Mucosa of descending colon (tissue), 3 donors: ENCODE results near the gene DMKN. TPM values are rescaled to one million over a fixed set of nuclear protein-coding genes. Genes with fewer than 3 reads are reported as not detected.

Experiments
- total RNA-seq, 3 donors: library from RNA; stranded (reverse); fragmentation: NEBNext Ultra II Directional in 2 of 3; extraction: Animal tissue kit (Norgen Biotek cat#: 25700) in 2 of 3; gene quantifications; one replicate each; pipeline versions ENCODE4 v1.2.1 to v1.2.4, GENCODE V29; 2021 to 2023
- donor health status: DM: no; HTN: no; CAD: no; lungs with moderate emphysema.
- donor health status: DM: no; HTN: no; CAD: no.
- donor health status: DM: no; HTN: yes; CAD: no.

DMKN gene
- total RNA-seq, 3 donors from 2014 or later: 8.2 to 14.3 (median 10.7) TPM

Other genes starting within 250 kb of the DMKN start
- 100 to 1,000 TPM in 2 of 3 donors, 10 to 100 TPM in 1; 94.5 to 131 (median 116) TPM for gene USF2, start 244.7 kb downstream of the DMKN start, total RNA-seq
- not detected for gene HAMP, start 231.1 kb downstream of the DMKN start, total RNA-seq
- gene MAG, start 221.5 kb downstream of the DMKN start, total RNA-seq: under 1 TPM in 1 of 3 donors, not detected in 2; 0.80 TPM
- gene CD22, start 184.5 kb downstream of the DMKN start, total RNA-seq: 1 to 10 TPM; 2.2 to 5.7 (median 4.1) TPM
- gene FFAR1, start 165.7 kb downstream of the DMKN start, total RNA-seq: not detected
- gene FFAR3, start 155.2 kb downstream of the DMKN start, total RNA-seq: 1 to 10 TPM in 1 of 3 donors, not detected in 2; 1.5 TPM
- under 1 TPM in 1 of 3 donors, not detected in 2; 0.32 TPM for gene GPR42, start 142.6 kb downstream of the DMKN start, total RNA-seq
- gene FFAR2, start 65.4 kb downstream of the DMKN start, total RNA-seq: 1 to 10 TPM in 1 of 3 donors, under 1 TPM in 2; 0.32 to 1.4 (median 0.32) TPM
- gene KRTDAP, start 23.2 kb downstream of the DMKN start, total RNA-seq: not detected
- gene SBSN, start 14.7 kb upstream of the DMKN start, total RNA-seq: not detected
- not detected for gene GAPDHS, start 19.8 kb upstream of the DMKN start, total RNA-seq
- gene TMEM147, start 32.0 kb upstream of the DMKN start, total RNA-seq: 10 to 100 TPM; 54.4 to 62.8 (median 58.2) TPM
- not detected for gene ATP4A, start 50.0 kb upstream of the DMKN start, total RNA-seq
- gene PMIS2, start 72.5 kb upstream of the DMKN start, total RNA-seq: not detected
- 10 to 100 TPM in 1 of 3 donors, 1 to 10 TPM in 2; 6.4 to 13.2 (median 9.0) TPM for gene HAUS5, start 99.1 kb upstream of the DMKN start, total RNA-seq
- gene RBM42, start 115.4 kb upstream of the DMKN start, total RNA-seq: 10 to 100 TPM; 67.4 to 73.3 (median 67.6) TPM
- gene ETV2, start 128.1 kb upstream of the DMKN start, total RNA-seq: 1 to 10 TPM in 2 of 3 donors, under 1 TPM in 1; 0.76 to 2.0 (median 1.1) TPM
- gene COX6B1, start 134.7 kb upstream of the DMKN start, total RNA-seq: 100 to 1,000 TPM; 460 to 939 (median 669) TPM
- gene UPK1A, start 152.9 kb upstream of the DMKN start, total RNA-seq: not detected
- under 1 TPM in 1 of 3 donors, not detected in 2; 0.27 TPM for gene ZBTB32, start 190.9 kb upstream of the DMKN start, total RNA-seq
- 10 to 100 TPM; 35.9 to 49.2 (median 37.5) TPM for gene KMT2B, start 204.4 kb upstream of the DMKN start, total RNA-seq
- 10 to 100 TPM in 1 of 3 donors, 1 to 10 TPM in 2; 5.3 to 14.6 (median 8.2) TPM for gene IGFLR1, start 228.8 kb upstream of the DMKN start, total RNA-seq
- gene U2AF1L4, start 231.8 kb upstream of the DMKN start, total RNA-seq: 10 to 100 TPM; 19.7 to 32.4 (median 32.1) TPM
- gene PSENEN, start 232.0 kb upstream of the DMKN start, total RNA-seq: 10 to 100 TPM; 56.7 to 92.1 (median 90.2) TPM
- gene LIN37, start 234.9 kb upstream of the DMKN start, total RNA-seq: 10 to 100 TPM in 1 of 3 donors, 1 to 10 TPM in 2; 7.6 to 14.3 (median 8.6) TPM
- 100 to 1,000 TPM in 1 of 3 donors, 10 to 100 TPM in 1, 1 to 10 TPM in 1; 3.9 to 122 (median 22.9) TPM for gene HSPB6, start 243.4 kb upstream of the DMKN start, total RNA-seq
- 10 to 100 TPM; 21.7 to 26.5 (median 26.0) TPM for gene PROSER3, start 244.5 kb upstream of the DMKN start, total RNA-seq